Fibroblast of skin of scalp (primary cell): ENCODE measurements around the gene IL13RA1.
"Not testable (repeated sequence)": the region's sequence is repeated elsewhere in the genome, so short reads cannot be mapped to it uniquely, and the experiment has no call there.

ENCODE experiments used
- DNase-seq: peaks from one replicate; pipeline ENCODE4 v3.0.0-alpha.2; 2013

IL13RA1 gene

GRCh38 chrX:118729042-118729652 lies 1.7 kb downstream of the IL13RA1 start:
- no peak for DNase-seq

GRCh38 chrX:118730500-118731247 lies 3.3 kb downstream of the IL13RA1 start:
- peak; percentile 87 for DNase-seq

- not testable (repeated sequence) for DNase-seq
These were observed 5.1 kb downstream of the IL13RA1 start for GRCh38 chrX:118732551-118732950.

GRCh38 chrX:118734909-118735308 lies 7.5 kb downstream of the IL13RA1 start:
- DNase-seq = no peak

GRCh38 chrX:118736394-118737010 lies 9.1 kb downstream of the IL13RA1 start:
- DNase-seq = no peak

- DNase-seq = no peak
These were observed 12.2 kb downstream of the IL13RA1 start for GRCh38 chrX:118739577-118739976.

- DNase-seq = no peak
These were observed 13.0 kb downstream of the IL13RA1 start for GRCh38 chrX:118740276-118740889.

GRCh38 chrX:118742176-118742575 lies 14.8 kb downstream of the IL13RA1 start:
- DNase-seq = no peak

GRCh38 chrX:118745570-118745969 lies 18.2 kb downstream of the IL13RA1 start:
- no peak for DNase-seq

- no peak for DNase-seq
These were observed 24.8 kb downstream of the IL13RA1 start for GRCh38 chrX:118751950-118752783.

GRCh38 chrX:118755633-118756032 lies 28.2 kb downstream of the IL13RA1 start:
- no peak for DNase-seq

- no peak for DNase-seq
These were observed 28.7 kb downstream of the IL13RA1 start for GRCh38 chrX:118756101-118756500.

- no peak for DNase-seq
These were observed 31.1 kb downstream of the IL13RA1 start for GRCh38 chrX:118758511-118758910.

GRCh38 chrX:118760025-118760424 lies 32.6 kb downstream of the IL13RA1 start:
- no peak for DNase-seq

- DNase-seq = no peak
These were observed 34.7 kb downstream of the IL13RA1 start for GRCh38 chrX:118761939-118762707.

GRCh38 chrX:118763489-118763888 lies 36.1 kb downstream of the IL13RA1 start:
- DNase-seq = no peak

GRCh38 chrX:118764122-118764521 lies 36.7 kb downstream of the IL13RA1 start:
- DNase-seq = no peak

GRCh38 chrX:118770133-118770760 lies 42.8 kb downstream of the IL13RA1 start:
- DNase-seq = no peak

GRCh38 chrX:118772051-118772450 lies 44.6 kb downstream of the IL13RA1 start:
- DNase-seq = no peak

GRCh38 chrX:118773782-118774181 lies 46.4 kb downstream of the IL13RA1 start:
- DNase-seq = no peak

GRCh38 chrX:118779581-118779980 lies 52.2 kb downstream of the IL13RA1 start:
- no peak for DNase-seq
